EL (cell line): ENCODE measurements around the gene KRTAP4-9.
A peak's percentile ranks its signal among the peaks of the same experiment; 100 is the strongest.
"Not testable (repeated sequence)": the region's sequence is repeated elsewhere in the genome, so short reads cannot be mapped to it uniquely, and the experiment has no call there.

Source experiments
- DNase-seq: peaks from one replicate; pipeline ENCODE4 v3.0.0-alpha.2; 2016

KRTAP4-9 gene

GRCh38 chr17:41105347-41105746, at the start of gene KRTAP4-9:
TSS of gene KRTAP4-9 (plus strand) at chr17:41105389. CDS start at chr17:41105389, 0 bp downstream.
- DNase-seq: not testable (repeated sequence)

DNA sequence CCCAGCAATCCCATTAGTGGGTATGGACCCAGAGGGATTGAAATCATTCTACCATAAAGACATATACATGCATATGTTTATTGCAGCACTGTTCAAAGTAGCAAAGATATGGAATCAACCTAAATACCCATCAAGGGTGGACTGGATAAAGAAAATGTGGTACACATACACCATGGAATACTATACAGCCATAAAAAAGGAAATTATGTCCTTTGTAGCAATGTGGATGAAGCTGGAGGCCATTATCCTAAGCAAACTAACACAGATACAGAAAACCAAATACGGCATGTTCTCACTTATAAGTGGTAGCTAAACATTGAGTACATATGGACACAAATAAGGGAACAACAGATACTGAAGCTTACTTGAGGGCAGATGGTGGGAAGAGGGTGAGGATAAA, 47.6 kb upstream of the KRTAP4-9 start:
- no peak for DNase-seq

GRCh38 chr17:41058741-41059140, 46.4 kb upstream of the KRTAP4-9 start:
- peak; percentile 45 for DNase-seq

GRCh38 chr17:41059276-41060051, 45.7 kb upstream of the KRTAP4-9 start:
- DNase-seq: peak; percentile 96

DNA sequence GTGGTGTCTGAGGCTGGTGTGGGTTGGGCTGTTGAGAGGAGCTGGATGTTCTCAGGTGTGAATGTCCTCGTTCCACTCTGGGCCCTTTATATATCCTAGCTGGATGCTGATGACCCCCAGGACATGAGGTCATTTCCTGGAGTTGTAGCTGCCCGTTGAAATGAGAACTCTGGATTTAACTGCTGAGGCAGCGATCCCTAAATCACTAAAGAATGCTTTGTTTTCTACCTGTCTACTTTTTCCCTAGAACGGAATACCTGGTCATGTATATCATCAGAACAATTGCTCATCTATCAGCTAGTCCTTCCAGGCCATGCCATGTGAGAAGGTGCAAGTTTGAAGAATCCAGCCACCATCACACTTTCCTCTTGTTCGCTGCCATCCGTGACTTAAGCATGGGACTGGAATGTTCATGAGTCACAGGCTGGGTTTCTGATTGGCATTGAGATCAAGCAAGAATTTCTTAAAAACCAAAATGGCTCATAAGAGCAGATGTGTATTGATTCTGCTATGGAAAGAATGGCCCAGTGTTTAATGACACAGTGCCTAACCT, 45.1 kb upstream of the KRTAP4-9 start, which contains the start of gene KRTAP2-3:
Gene KRTAP2-3, minus strand, starts transcription at position 63 of the 553 bp plus-strand sequence. CDS start 64 bp downstream, outside the sequence.
- DNase-seq: peak; percentile 98

- peak; percentile 97 for DNase-seq
These were observed 43.2 kb upstream of the KRTAP4-9 start for GRCh38 chr17:41061964-41062363.

DNA sequence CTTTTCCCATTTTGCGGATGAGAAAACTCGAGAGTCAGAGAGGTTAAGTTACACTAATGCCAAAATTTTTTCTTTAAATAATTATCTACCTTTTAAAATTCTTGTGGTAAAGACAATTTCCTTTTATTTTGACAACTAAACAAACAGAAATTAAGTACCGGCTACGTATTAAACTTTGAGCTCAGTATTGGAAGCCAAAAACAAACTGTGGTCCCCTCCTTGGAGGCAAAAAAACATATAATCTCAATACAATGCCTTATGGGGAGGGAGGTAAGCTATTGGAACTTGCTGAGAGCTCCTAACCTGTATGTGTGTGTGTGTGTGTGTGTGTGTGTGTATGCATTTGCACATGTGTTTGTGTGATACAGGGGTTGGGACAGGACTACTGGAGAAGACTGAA, 41.7 kb upstream of the KRTAP4-9 start:
- no peak for DNase-seq

GRCh38 chr17:41064301-41064700, 40.9 kb upstream of the KRTAP4-9 start:
- no peak for DNase-seq

DNA sequence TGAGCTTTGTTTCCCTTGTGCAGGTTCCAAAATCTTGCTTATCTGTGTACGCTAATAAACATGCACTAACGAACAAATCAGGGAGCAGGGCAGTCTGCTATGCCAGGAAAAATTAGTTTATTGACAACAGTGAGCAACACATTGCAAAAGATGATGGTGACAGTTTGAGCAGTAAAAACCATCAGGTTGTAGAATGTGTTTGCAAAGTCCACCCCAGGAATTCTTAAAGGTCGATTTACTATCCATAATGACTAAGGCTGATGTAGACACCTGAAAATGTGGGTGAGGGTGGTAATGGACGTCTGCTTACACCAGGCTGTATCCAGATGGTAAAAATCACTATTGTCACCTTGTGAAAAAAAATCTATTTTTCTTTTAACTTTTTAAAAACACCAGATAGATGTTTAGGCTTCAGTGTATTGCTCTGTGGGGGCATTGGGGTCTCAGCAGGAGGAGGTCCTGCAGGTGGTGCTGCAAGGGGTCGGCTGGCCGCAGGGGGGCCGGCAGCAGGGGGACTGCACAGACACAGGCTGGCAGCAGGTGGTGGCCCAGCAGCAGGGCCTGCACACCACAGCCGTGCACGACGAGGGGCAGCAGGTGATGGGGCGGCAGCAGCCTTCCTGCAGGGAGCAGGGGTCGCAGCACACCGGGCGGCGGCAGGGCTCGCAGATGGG, 40.0 kb upstream of the KRTAP4-9 start:
- not testable (repeated sequence) for DNase-seq

GRCh38 chr17:41065829-41066624, 39.2 kb upstream of the KRTAP4-9 start, which contains the start of gene KRTAP2-4:
TSS of gene KRTAP2-4 (minus strand) at chr17:41065879. CDS start at chr17:41065845, 34 bp downstream.
- DNase-seq: peak; percentile 96

DNA sequence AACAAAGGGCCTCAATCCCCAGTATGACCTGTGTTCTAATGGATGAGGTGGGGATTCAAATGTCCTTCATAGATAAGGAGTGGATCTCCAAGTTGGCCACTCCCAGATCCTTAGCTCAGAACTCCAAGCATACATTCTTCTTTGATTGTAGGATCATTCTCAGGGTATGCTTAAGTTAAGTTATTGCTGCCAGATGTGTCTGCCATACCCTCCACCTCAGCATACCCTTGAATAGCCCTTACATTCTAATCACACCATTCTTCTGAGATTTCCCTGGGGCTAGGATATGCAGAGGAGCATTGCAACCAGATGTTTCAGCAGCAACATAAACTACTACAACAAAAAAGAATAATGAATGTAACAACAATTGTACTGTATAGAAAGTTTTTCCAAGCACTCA, 37.9 kb upstream of the KRTAP4-9 start:
- peak; percentile 71 for DNase-seq

GRCh38 chr17:41069031-41069430, 36.2 kb upstream of the KRTAP4-9 start:
- no peak for DNase-seq

DNA sequence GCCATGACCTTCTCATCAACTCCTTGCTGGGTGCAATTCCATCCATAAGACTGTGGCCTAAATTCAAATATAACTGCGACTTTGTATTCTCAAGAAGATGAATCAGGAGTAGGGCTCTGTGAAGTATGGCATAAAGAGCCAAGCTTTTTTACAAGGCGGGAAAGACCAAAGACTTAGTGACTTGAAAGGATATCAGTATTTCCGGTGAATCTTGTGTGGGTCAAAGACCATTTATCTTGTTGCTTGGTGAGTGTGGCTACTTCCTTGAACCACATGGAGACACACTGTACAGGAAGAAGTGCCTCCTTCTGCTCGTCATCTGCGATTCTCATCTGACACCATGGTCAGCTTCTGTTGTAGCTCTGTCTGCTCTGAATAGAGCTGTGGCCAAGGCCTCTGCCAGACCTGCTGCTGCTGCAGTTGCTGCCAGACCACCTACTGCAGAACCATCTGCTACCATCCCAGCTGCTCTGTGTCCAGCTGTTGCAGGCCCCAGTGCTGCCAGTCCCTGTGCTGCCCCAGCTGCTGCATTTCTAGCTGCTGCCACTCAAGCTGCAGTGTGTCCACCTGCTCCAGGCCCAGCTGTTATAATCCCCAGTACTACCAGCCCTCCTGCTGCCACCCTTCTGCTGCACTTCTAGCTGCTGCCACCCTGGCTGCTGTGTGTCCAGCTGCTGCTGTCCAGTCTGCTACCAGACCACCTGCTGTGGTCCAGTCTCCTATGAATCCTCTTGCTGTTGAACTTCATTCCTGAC, 33.4 kb upstream of the KRTAP4-9 start:
- no peak for DNase-seq

GRCh38 chr17:41073676-41074075, 31.5 kb upstream of the KRTAP4-9 start:
- DNase-seq: no peak

- no peak for DNase-seq
These were observed 28.4 kb upstream of the KRTAP4-9 start for GRCh38 chr17:41076788-41077187.

- DNase-seq: peak; percentile 84
These were observed 22.6 kb upstream of the KRTAP4-9 start for GRCh38 chr17:41082626-41083025.

GRCh38 chr17:41083427-41083826, 21.8 kb upstream of the KRTAP4-9 start:
- DNase-seq: peak; percentile 87

DNA sequence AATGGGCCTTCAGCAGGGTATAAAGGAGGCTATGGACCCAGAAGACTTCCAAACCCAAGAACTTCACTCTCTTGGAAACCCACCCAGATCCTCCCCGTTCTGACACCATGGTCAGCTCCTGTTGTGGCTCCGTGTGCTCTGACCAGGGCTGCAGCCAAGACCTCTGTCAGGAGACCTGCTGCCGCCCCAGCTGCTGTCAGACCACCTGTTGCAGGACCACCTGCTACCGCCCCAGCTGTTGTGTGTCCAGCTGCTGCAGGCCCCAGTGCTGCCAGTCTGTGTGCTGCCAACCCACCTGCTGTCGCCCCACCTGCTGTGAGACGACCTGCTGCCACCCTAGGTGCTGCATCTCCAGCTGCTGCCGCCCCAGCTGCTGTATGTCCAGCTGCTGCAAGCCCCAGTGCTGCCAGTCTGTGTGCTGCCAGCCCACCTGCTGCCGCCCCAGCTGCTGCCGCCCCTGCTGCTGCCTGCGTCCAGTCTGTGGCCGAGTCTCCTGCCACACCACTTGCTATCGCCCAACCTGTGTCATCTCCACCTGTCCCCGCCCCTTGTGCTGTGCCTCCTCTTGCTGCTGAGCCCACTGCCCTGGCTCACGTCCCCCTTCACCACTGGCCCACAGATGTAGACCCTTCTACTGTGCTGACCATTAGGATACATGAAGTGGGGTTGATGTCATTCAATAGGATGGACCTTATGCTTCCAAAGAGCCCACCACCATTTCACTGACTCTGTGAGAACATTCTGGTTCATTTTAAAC, 20.9 kb upstream of the KRTAP4-9 start, which contains the start of gene KRTAP4-7:
Gene KRTAP4-7, plus strand, starts transcription at position 51 of the 757 bp plus-strand sequence. Its CDS starts 57 bp downstream, at position 108.
- not testable (repeated sequence) for DNase-seq

GRCh38 chr17:41088760-41089352, 16.3 kb upstream of the KRTAP4-9 start:
- not testable (repeated sequence) for DNase-seq

GRCh38 chr17:41096055-41096454, 9.1 kb upstream of the KRTAP4-9 start:
- no peak for DNase-seq

DNA sequence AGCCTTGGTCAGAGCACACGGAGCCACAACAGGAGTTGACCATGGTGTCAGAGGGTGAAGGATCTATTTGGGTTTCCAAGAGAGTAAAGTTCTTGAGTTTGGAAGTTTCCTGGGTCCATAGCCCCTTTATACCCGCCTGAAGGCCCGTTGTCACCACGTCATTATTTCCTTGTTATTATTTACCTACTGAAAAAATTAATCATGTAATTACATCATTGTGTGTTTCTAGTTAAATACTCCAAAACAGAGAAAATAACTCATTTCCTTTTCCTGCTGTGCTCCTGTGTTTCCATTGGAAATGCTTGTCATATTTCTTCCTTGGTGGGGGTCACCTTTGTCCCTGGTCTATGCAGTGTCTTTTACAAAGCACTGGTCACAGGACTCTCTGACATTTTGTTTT, 7.1 kb upstream of the KRTAP4-9 start, which contains the start of gene KRTAP4-8:
Gene KRTAP4-8, minus strand, starts transcription at position 101 of the 400 bp plus-strand sequence. Its CDS starts 58 bp downstream, at position 43.
- no peak for DNase-seq
